SK-MEL-5 (cell line): ENCODE results near the gene TBL1Y. TPM values are rescaled to one million over a fixed set of nuclear protein-coding genes. Genes with fewer than 3 reads are reported as not detected.
"Not testable (repeated sequence)": the region's sequence is repeated elsewhere in the genome, so short reads cannot be mapped to it uniquely, and the experiment has no call there.

Source experiments
- DNase-seq: peaks from one replicate; pipeline ENCODE4 v3.0.0-alpha.2; 2016; ENCODE audit warnings: low read depth, low spot score
- in situ Hi-C: cut with HindIII; loops from 2 replicates; pipeline ENCODE4 v1.10.0; 2016; ENCODE audit warnings: low sequenced_read_pairs, high pct_unique_total_duplicates, low pct_unique_long_range_greater_than_20kb
- polyA plus RNA-seq, 2 experiments: library from polyadenylated mRNA; depleted of rRNA; stranded (reverse); fragments of >200 nt; gene quantifications; 2 replicates each; pipeline ENCODE4 v1.2.3, GENCODE V29; 2015
- total RNA-seq: library from RNA; depleted of rRNA; stranded (reverse); fragments of >200 nt; shearing (Covaris generic); gene quantifications from 2 replicates; pipeline ENCODE4 v1.2.3, GENCODE V29; 2014; rRNA removed

TBL1Y gene
- not detected in 2 replicates for total RNA-seq
- not detected in 2 replicates for polyA plus RNA-seq (2015; cell fraction: cytosol; rRNA removed)
- not detected in 2 replicates for polyA plus RNA-seq (2015; cell fraction: nucleus; rRNA removed)

GRCh38 chrY:6910372-6911252, at the start of gene TBL1Y:
Gene TBL1Y, plus strand, starts transcription at chrY:6910697. Its CDS starts 114,388 bp downstream, at chrY:7025085.
- no peak for DNase-seq
- in situ Hi-C loops = no loop called here

- in situ Hi-C loops = no loop called here
- no peak for DNase-seq
Observed at GRCh38 chrY:6894496-6894895, 16.0 kb upstream of the TBL1Y start.

- in situ Hi-C loops = no loop called here
- DNase-seq = no peak
Observed at GRCh38 chrY:6895236-6895635, 15.3 kb upstream of the TBL1Y start.

- DNase-seq, in situ Hi-C loops: not testable (repeated sequence)
Observed at GRCh38 chrY:6902116-6902515, 8.4 kb upstream of the TBL1Y start.

- no peak for DNase-seq
- in situ Hi-C loops = no loop called here
Observed at GRCh38 chrY:6907591-6907990, 2.9 kb upstream of the TBL1Y start.

- DNase-seq, in situ Hi-C loops: not testable (repeated sequence)
Observed at GRCh38 chrY:6908021-6908420, 2.5 kb upstream of the TBL1Y start.

GRCh38 chrY:6909118-6909521, 1.4 kb upstream of the TBL1Y start:
- in situ Hi-C loops = no loop called here
- no peak for DNase-seq

GRCh38 chrY:6909856-6910255, 641 bp upstream of the TBL1Y start:
- DNase-seq = no peak
- in situ Hi-C loops = no loop called here

- in situ Hi-C loops = no loop called here
- no peak for DNase-seq
Observed at GRCh38 chrY:6911253-6911881, 870 bp downstream of the TBL1Y start, which contains the start of gene AMELY. Gene AMELY, minus strand, starts transcription at chrY:6911752. Its CDS starts 39,144 bp downstream, at chrY:6872608.

- no peak for DNase-seq
- in situ Hi-C loops = no loop called here
Observed at GRCh38 chrY:6913362-6913761, 2.9 kb downstream of the TBL1Y start.

GRCh38 chrY:6921061-6921460, 10.6 kb downstream of the TBL1Y start:
- DNase-seq = no peak
- in situ Hi-C loops = no loop called here

GRCh38 chrY:6928265-6928664, 17.8 kb downstream of the TBL1Y start:
- in situ Hi-C loops = no loop called here

GRCh38 chrY:6929237-6929636, 18.7 kb downstream of the TBL1Y start:
- no peak for DNase-seq
- in situ Hi-C loops = no loop called here

More at GRCh38 chrY:6928265-6928664, 17.8 kb downstream of the TBL1Y start:
- no peak for DNase-seq

GRCh38 chrY:6931779-6932396, 21.4 kb downstream of the TBL1Y start:
- DNase-seq = no peak
- in situ Hi-C loops = no loop called here

GRCh38 chrY:6935497-6935896, 25.0 kb downstream of the TBL1Y start:
- no peak for DNase-seq
- in situ Hi-C loops = no loop called here

GRCh38 chrY:6947695-6948094, 37.2 kb downstream of the TBL1Y start:
- in situ Hi-C loops = no loop called here
- no peak for DNase-seq

GRCh38 chrY:6948378-6948777, 37.9 kb downstream of the TBL1Y start:
- DNase-seq = no peak
- in situ Hi-C loops = no loop called here

- in situ Hi-C loops = no loop called here
- no peak for DNase-seq
Observed at GRCh38 chrY:6949947-6950346, 39.5 kb downstream of the TBL1Y start.
